ENCODE data around the gene PACSIN2. TPM values are rescaled to one million over a fixed set of nuclear protein-coding genes. Genes with fewer than 3 reads are reported as not detected.

The PACSIN2 gene
- total RNA-seq, 6 experiments from 2014 or later, result 21.4 to 67.0 (median 47.1) TPM

- no peak for ATAC-seq
- DNase-seq, result no peak
- Histone ChIP-seq H3K4me1 (peaks cover 0 to 13% (median 4%) of the 10 kb centered on the region in 4 donors), H3K27ac (peak overlapping the region; percentile 98 to 99 (median 99)), H3K4me3 (peak overlapping the region in 2 of 3 donors; percentile 87 to 94), H3K9me3 (no peaks in the 10 kb centered on the region), H3K36me3 (peaks cover 0 to 1% (median 0%) of the 10 kb centered on the region in 4 donors), H3K27me3 (no peaks in the 10 kb centered on the region)
- whole genome bisulfite sequencing (ENCODE audit: insufficient coverage, low coverage, low lambda C conversion rate, missing lambda C conversion rate), result 80% methylated on average over 8 of the region's 8 CpGs
- no peak for TF ChIP-seq CTCF (IDR thresholded peaks at IDR 0.05)
- TF ChIP-seq POLR2A (IDR thresholded peaks at IDR 0.05), result no peak
- intact Hi-C loops (cut with DNase I), result no loop called here
Measured at GRCh38 chr22:42855211-42855610, 159.7 kb downstream of the PACSIN2 start.

GRCh38 chr22:42848941-42849550, 165.9 kb downstream of the PACSIN2 start:
- Histone ChIP-seq H3K4me1 (no peaks in the 10 kb centered on the region), H3K9me3 (no peaks in the 10 kb centered on the region), H3K36me3 (peaks cover 0 to 19% (median 10%) of the 10 kb centered on the region in 4 donors), H3K27ac (no peak overlapping the region), H3K4me3 (no peak overlapping the region), H3K27me3 (no peaks in the 10 kb centered on the region)
- no peak for DNase-seq
- ATAC-seq, result no peak
- intact Hi-C loops (cut with DNase I), result no loop called here
- no peak for TF ChIP-seq POLR2A (IDR thresholded peaks at IDR 0.05)
- 91% methylated on average over 5 of the region's 5 CpGs for WGBS (ENCODE audit: insufficient coverage, low coverage, low lambda C conversion rate, missing lambda C conversion rate)

GRCh38 chr22:42847110-42847509, 167.8 kb downstream of the PACSIN2 start:
- Histone ChIP-seq H3K27me3 (no peaks in the 10 kb centered on the region), H3K36me3 (peaks cover 0 to 19% (median 10%) of the 10 kb centered on the region in 4 donors), H3K27ac (no peak overlapping the region), H3K4me1 (no peaks in the 10 kb centered on the region), H3K4me3 (no peak overlapping the region), H3K9me3 (no peaks in the 10 kb centered on the region)
- TF ChIP-seq CTCF (IDR thresholded peaks at IDR 0.05), result no peak
- no peak for TF ChIP-seq POLR2A (IDR thresholded peaks at IDR 0.05)
- ATAC-seq, result no peak
- WGBS (ENCODE audit: insufficient coverage, low coverage, low lambda C conversion rate, missing lambda C conversion rate), result 92% methylated on average over 3 of the region's 3 CpGs
- no peak for DNase-seq
- intact Hi-C loops (cut with DNase I), result no loop called here

GRCh38 chr22:42844756-42845155, 170.2 kb downstream of the PACSIN2 start:
- TF ChIP-seq CTCF (IDR thresholded peaks at IDR 0.05), result no peak
- 57% methylated on average over 4 of the region's 4 CpGs for WGBS (ENCODE audit: insufficient coverage, low coverage, low lambda C conversion rate, missing lambda C conversion rate)
- Histone ChIP-seq H3K4me1 (no peaks in the 10 kb centered on the region), H3K27ac (no peak overlapping the region), H3K4me3 (no peak overlapping the region), H3K36me3 (peaks cover 0 to 25% (median 13%) of the 10 kb centered on the region in 4 donors), H3K9me3 (no peaks in the 10 kb centered on the region), H3K27me3 (no peaks in the 10 kb centered on the region)
- DNase-seq (no peak), ATAC-seq (peak in 1 of 4 donors; percentile 81)
- intact Hi-C loops (cut with DNase I), result no loop called here

- no peaks in the 10 kb centered on the region for H3K9me3 ChIP-seq
- ATAC-seq (no peak), DNase-seq (peak in 1 of 3 donors; percentile 36)
- no peak for TF ChIP-seq CTCF (IDR thresholded peaks at IDR 0.05)
- TF ChIP-seq POLR2A (IDR thresholded peaks at IDR 0.05), result no peak
- H3K4me1 ChIP-seq, result no peaks in the 10 kb centered on the region
- no peak overlapping the region for H3K27ac ChIP-seq
- H3K4me3 ChIP-seq, result no peak overlapping the region
- 94% methylated on average over 12 of the region's 14 CpGs for WGBS (ENCODE audit: insufficient coverage, low coverage, low lambda C conversion rate, missing lambda C conversion rate)
- H3K36me3 ChIP-seq, result peaks cover 0 to 29% (median 13%) of the 10 kb centered on the region in 4 donors
- intact Hi-C loops (cut with DNase I), result no loop called here
- no peaks in the 10 kb centered on the region for H3K27me3 ChIP-seq
Measured at GRCh38 chr22:42842658-42843370, 172.1 kb downstream of the PACSIN2 start.
